Measurements from ENCODE around the gene PROX2.

- TF ChIP-seq, protein P1, sequence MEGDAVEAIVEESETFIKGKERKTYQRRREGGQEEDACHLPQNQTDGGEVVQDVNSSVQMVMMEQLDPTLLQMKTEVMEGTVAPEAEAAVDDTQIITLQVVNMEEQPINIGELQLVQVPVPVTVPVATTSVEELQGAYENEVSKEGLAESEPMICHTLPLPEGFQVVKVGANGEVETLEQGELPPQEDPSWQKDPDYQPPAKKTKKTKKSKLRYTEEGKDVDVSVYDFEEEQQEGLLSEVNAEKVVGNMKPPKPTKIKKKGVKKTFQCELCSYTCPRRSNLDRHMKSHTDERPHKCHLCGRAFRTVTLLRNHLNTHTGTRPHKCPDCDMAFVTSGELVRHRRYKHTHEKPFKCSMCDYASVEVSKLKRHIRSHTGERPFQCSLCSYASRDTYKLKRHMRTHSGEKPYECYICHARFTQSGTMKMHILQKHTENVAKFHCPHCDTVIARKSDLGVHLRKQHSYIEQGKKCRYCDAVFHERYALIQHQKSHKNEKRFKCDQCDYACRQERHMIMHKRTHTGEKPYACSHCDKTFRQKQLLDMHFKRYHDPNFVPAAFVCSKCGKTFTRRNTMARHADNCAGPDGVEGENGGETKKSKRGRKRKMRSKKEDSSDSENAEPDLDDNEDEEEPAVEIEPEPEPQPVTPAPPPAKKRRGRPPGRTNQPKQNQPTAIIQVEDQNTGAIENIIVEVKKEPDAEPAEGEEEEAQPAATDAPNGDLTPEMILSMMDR (IDR thresholded peaks at IDR 0.05), result no peak
- no peak for TF ChIP-seq POLR2A (IDR thresholded peaks at IDR 0.05)
Observed at GRCh38 chr14:74888164-74889158, 12.5 kb upstream of the PROX2 start.
